ENCODE results near the gene TXNDC15. TPM values are rescaled to one million over a fixed set of nuclear protein-coding genes. Genes with fewer than 3 reads are reported as not detected.

TXNDC15 gene
- total and polyA plus RNA-seq, 4 donors: 29.3 to 53.1 (median 44.2) TPM

DNA sequence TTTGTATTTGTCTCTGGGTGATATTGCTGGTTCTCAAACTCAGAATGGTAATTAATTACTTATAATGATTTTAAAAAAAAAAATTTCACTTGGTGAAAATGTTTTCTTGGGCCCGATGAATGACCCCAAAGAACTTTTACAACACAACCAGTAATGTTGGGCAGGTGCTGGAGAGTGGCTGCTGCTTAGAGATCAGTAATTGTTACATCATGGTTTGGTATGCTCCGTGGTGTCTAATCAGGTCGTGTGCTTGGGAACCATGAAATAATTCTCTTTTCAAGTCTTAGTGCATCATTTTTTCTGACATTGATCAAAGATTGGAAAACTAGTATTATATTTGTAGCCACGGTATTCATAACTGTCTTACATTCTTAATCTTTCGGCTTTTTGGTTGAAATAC, 60.0 kb downstream of the TXNDC15 start:
- Histone ChIP-seq H3K27ac (ENCODE audit: low read depth in 1 of 2, low read length in 2 of 2) (no peak overlapping the region), H3K4me3 (ENCODE audit: low read depth in 1 of 3, low read length in 3 of 3) (no peak overlapping the region), H3K9ac (ENCODE audit: low read depth in 1 of 2, low read length in 2 of 2) (no peak overlapping the region), H3K9me3 (ENCODE audit: control insufficient read depth in 4 of 4, low read length in 3 of 4) (no peaks in the 10 kb centered on the region), H3K4me1 (ENCODE audit: control insufficient read depth in 4 of 4, insufficient read depth in 4 of 4, low read length in 3 of 4) (peaks cover 0 to 1% (median 0%) of the 10 kb centered on the region in 4 donors), H3K27me3 (ENCODE audit: control insufficient read depth in 4 of 4, insufficient read depth in 4 of 4, low read length in 3 of 4) (no peaks in the 10 kb centered on the region), H3K36me3 (ENCODE audit: control insufficient read depth in 4 of 4, insufficient read depth in 3 of 4, low read depth in 1 of 4, low read length in 3 of 4) (peaks cover 1 to 20% (median 14%) of the 10 kb centered on the region in 4 donors)
- no peak for TF ChIP-seq JUND (IDR thresholded peaks at IDR 0.05)
- TF ChIP-seq HNF4G (IDR thresholded peaks at IDR 0.05): no peak
- no peak for TF ChIP-seq FOXA2 (IDR thresholded peaks at IDR 0.05)
- no peak for TF ChIP-seq NR2F2 (IDR thresholded peaks at IDR 0.05)
- no peak for TF ChIP-seq EGR1 (IDR thresholded peaks at IDR 0.05; ENCODE audit: low read depth in 2 of 2)
- TF ChIP-seq, protein P1, sequence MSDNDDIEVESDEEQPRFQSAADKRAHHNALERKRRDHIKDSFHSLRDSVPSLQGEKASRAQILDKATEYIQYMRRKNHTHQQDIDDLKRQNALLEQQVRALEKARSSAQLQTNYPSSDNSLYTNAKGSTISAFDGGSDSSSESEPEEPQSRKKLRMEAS (IDR thresholded peaks at IDR 0.05): no peak
- TF ChIP-seq FOXA1 (IDR thresholded peaks at IDR 0.05): no peak
- no peak for TF ChIP-seq GABPA (IDR thresholded peaks at IDR 0.05 in 1 of 2, conservative IDR thresholded peaks at IDR 0.05 in 1 of 2)
- TF ChIP-seq, protein P2, sequence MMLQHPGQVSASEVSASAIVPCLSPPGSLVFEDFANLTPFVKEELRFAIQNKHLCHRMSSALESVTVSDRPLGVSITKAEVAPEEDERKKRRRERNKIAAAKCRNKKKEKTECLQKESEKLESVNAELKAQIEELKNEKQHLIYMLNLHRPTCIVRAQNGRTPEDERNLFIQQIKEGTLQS (IDR thresholded peaks at IDR 0.05): no peak
- TF ChIP-seq, protein P3, sequence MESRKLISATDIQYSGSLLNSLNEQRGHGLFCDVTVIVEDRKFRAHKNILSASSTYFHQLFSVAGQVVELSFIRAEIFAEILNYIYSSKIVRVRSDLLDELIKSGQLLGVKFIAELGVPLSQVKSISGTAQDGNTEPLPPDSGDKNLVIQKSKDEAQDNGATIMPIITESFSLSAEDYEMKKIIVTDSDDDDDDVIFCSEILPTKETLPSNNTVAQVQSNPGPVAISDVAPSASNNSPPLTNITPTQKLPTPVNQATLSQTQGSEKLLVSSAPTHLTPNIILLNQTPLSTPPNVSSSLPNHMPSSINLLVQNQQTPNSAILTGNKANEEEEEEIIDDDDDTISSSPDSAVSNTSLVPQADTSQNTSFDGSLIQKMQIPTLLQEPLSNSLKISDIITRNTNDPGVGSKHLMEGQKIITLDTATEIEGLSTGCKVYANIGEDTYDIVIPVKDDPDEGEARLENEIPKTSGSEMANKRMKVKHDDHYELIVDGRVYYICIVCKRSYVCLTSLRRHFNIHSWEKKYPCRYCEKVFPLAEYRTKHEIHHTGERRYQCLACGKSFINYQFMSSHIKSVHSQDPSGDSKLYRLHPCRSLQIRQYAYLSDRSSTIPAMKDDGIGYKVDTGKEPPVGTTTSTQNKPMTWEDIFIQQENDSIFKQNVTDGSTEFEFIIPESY (IDR thresholded peaks at IDR 0.05): no peak
- no peak for TF ChIP-seq YY1 (IDR thresholded peaks at IDR 0.05)
- TF ChIP-seq RXRA (IDR thresholded peaks at IDR 0.05): no peak
- no peak for TF ChIP-seq HNF4A (conservative IDR thresholded peaks at IDR 0.05)
- TF ChIP-seq RAD21 (IDR thresholded peaks at IDR 0.05): no peak
- TF ChIP-seq, protein P4, sequence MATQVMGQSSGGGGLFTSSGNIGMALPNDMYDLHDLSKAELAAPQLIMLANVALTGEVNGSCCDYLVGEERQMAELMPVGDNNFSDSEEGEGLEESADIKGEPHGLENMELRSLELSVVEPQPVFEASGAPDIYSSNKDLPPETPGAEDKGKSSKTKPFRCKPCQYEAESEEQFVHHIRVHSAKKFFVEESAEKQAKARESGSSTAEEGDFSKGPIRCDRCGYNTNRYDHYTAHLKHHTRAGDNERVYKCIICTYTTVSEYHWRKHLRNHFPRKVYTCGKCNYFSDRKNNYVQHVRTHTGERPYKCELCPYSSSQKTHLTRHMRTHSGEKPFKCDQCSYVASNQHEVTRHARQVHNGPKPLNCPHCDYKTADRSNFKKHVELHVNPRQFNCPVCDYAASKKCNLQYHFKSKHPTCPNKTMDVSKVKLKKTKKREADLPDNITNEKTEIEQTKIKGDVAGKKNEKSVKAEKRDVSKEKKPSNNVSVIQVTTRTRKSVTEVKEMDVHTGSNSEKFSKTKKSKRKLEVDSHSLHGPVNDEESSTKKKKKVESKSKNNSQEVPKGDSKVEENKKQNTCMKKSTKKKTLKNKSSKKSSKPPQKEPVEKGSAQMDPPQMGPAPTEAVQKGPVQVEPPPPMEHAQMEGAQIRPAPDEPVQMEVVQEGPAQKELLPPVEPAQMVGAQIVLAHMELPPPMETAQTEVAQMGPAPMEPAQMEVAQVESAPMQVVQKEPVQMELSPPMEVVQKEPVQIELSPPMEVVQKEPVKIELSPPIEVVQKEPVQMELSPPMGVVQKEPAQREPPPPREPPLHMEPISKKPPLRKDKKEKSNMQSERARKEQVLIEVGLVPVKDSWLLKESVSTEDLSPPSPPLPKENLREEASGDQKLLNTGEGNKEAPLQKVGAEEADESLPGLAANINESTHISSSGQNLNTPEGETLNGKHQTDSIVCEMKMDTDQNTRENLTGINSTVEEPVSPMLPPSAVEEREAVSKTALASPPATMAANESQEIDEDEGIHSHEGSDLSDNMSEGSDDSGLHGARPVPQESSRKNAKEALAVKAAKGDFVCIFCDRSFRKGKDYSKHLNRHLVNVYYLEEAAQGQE (IDR thresholded peaks at IDR 0.05): no peak
- DNase-seq (ENCODE audit: low spot score): no peak
- 98% methylated on average over 5 of the region's 5 CpGs for WGBS

DNA sequence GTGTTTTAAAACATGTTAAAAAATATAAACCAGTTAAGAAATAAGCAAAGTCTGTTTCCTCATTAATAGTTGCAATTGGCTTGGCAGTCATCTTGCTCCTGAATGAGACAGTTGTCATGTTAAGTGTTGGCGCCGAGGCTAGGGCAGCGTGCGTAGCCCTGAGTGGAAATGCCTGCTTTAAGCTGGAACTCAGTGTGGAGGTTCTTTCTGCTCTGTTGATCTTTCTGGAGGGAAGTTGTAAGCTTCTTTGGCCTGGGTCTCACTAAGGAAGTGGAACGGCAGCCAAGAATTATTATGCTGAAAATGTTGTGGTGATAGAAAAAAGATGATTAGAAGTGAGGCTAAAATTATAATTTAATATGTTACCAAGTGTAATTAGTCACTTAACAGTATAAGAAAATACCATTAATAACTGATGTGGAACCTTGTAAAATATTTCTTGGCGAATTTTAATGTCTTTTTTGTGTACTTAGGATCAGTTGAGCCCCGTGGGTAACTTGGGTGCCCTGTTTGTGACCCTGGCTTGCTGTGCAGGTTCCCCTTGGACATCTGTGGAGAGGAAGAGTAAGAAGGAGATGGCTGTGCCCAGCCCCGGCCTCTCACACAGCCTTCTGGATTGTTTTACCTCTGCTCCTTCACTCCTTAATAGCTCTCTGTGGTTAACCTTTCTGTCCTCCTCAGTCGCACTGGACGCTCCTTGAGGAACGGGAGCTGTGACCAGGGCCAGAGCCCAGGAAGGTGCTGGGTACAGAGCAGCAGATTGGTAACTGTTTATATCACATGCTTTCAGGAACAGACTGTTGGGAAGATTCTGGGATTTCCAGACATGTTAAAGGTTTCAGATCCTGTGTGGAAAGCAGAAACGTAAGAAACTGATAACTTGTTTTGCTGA, 61.8 kb downstream of the TXNDC15 start:
- no peak overlapping the region for H3K27ac ChIP-seq (ENCODE audit: low read depth in 1 of 2, low read length in 2 of 2)
- no peak for TF ChIP-seq SP1 (IDR thresholded peaks at IDR 0.05)
- TF ChIP-seq YY1 (IDR thresholded peaks at IDR 0.05): no peak
- no peak for TF ChIP-seq NR2F2 (IDR thresholded peaks at IDR 0.05)
- TF ChIP-seq, protein P3 (IDR thresholded peaks at IDR 0.05): no peak
- TF ChIP-seq GABPA (IDR thresholded peaks at IDR 0.05 in 1 of 2, conservative IDR thresholded peaks at IDR 0.05 in 1 of 2): no peak
- TF ChIP-seq JUND (IDR thresholded peaks at IDR 0.05): no peak
- TF ChIP-seq RAD21 (IDR thresholded peaks at IDR 0.05): no peak
- TF ChIP-seq FOXA2 (IDR thresholded peaks at IDR 0.05): no peak
- 87% methylated on average over 12 of the region's 12 CpGs for WGBS
- no peaks in the 10 kb centered on the region for H3K9me3 ChIP-seq (ENCODE audit: control insufficient read depth in 4 of 4, low read length in 3 of 4)
- H3K4me3 ChIP-seq (ENCODE audit: low read depth in 1 of 3, low read length in 3 of 3): no peak overlapping the region
- H3K4me1 ChIP-seq (ENCODE audit: control insufficient read depth in 4 of 4, insufficient read depth in 4 of 4, low read length in 3 of 4): peaks cover 0 to 1% (median 0%) of the 10 kb centered on the region in 4 donors
- DNase-seq (ENCODE audit: low spot score): no peak
- H3K27me3 ChIP-seq (ENCODE audit: control insufficient read depth in 4 of 4, insufficient read depth in 4 of 4, low read length in 3 of 4): no peaks in the 10 kb centered on the region
- H3K36me3 ChIP-seq (ENCODE audit: control insufficient read depth in 4 of 4, insufficient read depth in 3 of 4, low read depth in 1 of 4, low read length in 3 of 4): peaks cover 1 to 19% (median 10%) of the 10 kb centered on the region in 4 donors
- H3K9ac ChIP-seq (ENCODE audit: low read depth in 1 of 2, low read length in 2 of 2): no peak overlapping the region

All from liver (tissue), 9 donors.